SU-DHL-6 (cell line): ENCODE data around the gene MRPL30.

Source experiments
- EZH2phosphoT487 ChIP-seq: fragments of 200-600 bp; sonication (generic), shearing (Covaris generic); conservative IDR thresholded peaks from 2 replicates; pipeline ENCODE4 v1.6.1; 2018; ENCODE audit warnings: mild to moderate bottlenecking, antibody characterized with exemption, low read length, moderate library complexity, mixed read lengths
- TF ChIP-seq, protein P1 (sequence below): fragments of 200-600 bp; sonication (generic); IDR thresholded peaks from one replicate; pipeline ENCODE4 v1.5.1; 2017; ENCODE audit warnings: antibody characterized with exemption, mild to moderate bottlenecking, low read length, moderate library complexity; ENCODE audit not compliant: insufficient read depth, poor library complexity, severe bottlenecking

DNA sequence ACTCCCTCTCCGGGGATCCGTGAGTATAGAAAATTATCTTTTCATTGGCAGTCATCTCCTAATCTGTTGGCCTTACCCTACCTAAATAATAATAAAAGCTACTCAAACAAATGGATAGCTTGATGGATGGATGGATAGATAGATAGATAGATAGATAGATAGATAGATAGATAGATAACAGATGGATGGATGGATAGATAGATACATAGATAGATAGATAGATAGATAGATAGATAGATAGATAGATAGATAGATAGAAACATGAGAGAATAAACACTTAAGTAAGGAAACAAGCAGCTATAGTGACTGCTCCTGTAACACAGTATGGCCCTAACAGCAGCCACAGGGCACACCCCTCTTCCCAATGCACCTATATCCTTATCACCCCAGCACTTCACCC, 35.1 kb downstream of the MRPL30 start:
- TF ChIP-seq, protein P1, sequence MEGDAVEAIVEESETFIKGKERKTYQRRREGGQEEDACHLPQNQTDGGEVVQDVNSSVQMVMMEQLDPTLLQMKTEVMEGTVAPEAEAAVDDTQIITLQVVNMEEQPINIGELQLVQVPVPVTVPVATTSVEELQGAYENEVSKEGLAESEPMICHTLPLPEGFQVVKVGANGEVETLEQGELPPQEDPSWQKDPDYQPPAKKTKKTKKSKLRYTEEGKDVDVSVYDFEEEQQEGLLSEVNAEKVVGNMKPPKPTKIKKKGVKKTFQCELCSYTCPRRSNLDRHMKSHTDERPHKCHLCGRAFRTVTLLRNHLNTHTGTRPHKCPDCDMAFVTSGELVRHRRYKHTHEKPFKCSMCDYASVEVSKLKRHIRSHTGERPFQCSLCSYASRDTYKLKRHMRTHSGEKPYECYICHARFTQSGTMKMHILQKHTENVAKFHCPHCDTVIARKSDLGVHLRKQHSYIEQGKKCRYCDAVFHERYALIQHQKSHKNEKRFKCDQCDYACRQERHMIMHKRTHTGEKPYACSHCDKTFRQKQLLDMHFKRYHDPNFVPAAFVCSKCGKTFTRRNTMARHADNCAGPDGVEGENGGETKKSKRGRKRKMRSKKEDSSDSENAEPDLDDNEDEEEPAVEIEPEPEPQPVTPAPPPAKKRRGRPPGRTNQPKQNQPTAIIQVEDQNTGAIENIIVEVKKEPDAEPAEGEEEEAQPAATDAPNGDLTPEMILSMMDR: no peak
- TF ChIP-seq EZH2phosphoT487: no peak
